Astrocyte of the cerebellum (primary cell): Measurements from ENCODE around the gene KRTAP7-1.

ENCODE experiments used
- DNase-seq: peaks from one replicate; pipeline ENCODE4 v3.0.0-alpha.2; 2011; ENCODE audit warnings: low read depth
- H3K4me3 ChIP-seq: 2 replicates; pipeline ENCODE4 v1.5.1; 2011; ENCODE audit warnings: mild to moderate bottlenecking, low read depth, low read length, moderate library complexity
- CTCF ChIP-seq: IDR thresholded peaks from 2 replicates; pipeline ENCODE4 v1.5.1; 2012; ENCODE audit warnings: low read length, low read depth, moderate library complexity, mild to moderate bottlenecking; ENCODE audit errors: missing control alignments
- in situ Hi-C: cut with HindIII; loops from 2 replicates; pipeline ENCODE4 v1.10.0; 2017; ENCODE audit warnings: low sequenced_read_pairs

The KRTAP7-1 gene

GRCh38 chr21:30829659-30830058 lies at the start of gene KRTAP7-1:
KRTAP7-1 (minus strand) TSS chr21:30829759; CDS start chr21:30829698, 61 bp downstream.
- H3K4me3 ChIP-seq: no peak within 1 kb of the TSS
- in situ Hi-C loops: no loop called here
- TF ChIP-seq CTCF: no peak
- DNase-seq: no peak

- no peak overlapping the region for H3K4me3 ChIP-seq
- TF ChIP-seq CTCF: no peak
- no peak for DNase-seq
- in situ Hi-C loops: no loop called here
Measured at GRCh38 chr21:30874526-30874925, 45.0 kb upstream of the KRTAP7-1 start.

- H3K4me3 ChIP-seq: no peak overlapping the region
- no peak for DNase-seq
- in situ Hi-C loops: no loop called here
- no peak for TF ChIP-seq CTCF
Measured at GRCh38 chr21:30847627-30848500, 18.3 kb upstream of the KRTAP7-1 start.

GRCh38 chr21:30842990-30843389 lies 13.4 kb upstream of the KRTAP7-1 start:
- no peak for TF ChIP-seq CTCF
- DNase-seq: no peak
- in situ Hi-C loops: no loop called here
- no peak overlapping the region for H3K4me3 ChIP-seq

GRCh38 chr21:30839304-30839703 lies 9.7 kb upstream of the KRTAP7-1 start:
- in situ Hi-C loops: no loop called here
- DNase-seq: no peak
- TF ChIP-seq CTCF: peak; percentile 42
- no peak overlapping the region for H3K4me3 ChIP-seq

- no peak overlapping the region for H3K4me3 ChIP-seq
- TF ChIP-seq CTCF: no peak
- DNase-seq: no peak
- in situ Hi-C loops: no loop called here
Measured at GRCh38 chr21:30838536-30838935, 9.0 kb upstream of the KRTAP7-1 start.
